ENCODE data around the gene YIF1B.
A peak's percentile ranks its signal among the peaks of the same experiment; 100 is the strongest.
"Not testable (repeated sequence)": the region's sequence is repeated elsewhere in the genome, so short reads cannot be mapped to it uniquely, and the experiment has no call there.

YIF1B gene

GRCh38 chr19:38346837-38347236, 31.1 kb upstream of the YIF1B start:
- no peak for DNase-seq (ENCODE audit: low read depth)

DNA sequence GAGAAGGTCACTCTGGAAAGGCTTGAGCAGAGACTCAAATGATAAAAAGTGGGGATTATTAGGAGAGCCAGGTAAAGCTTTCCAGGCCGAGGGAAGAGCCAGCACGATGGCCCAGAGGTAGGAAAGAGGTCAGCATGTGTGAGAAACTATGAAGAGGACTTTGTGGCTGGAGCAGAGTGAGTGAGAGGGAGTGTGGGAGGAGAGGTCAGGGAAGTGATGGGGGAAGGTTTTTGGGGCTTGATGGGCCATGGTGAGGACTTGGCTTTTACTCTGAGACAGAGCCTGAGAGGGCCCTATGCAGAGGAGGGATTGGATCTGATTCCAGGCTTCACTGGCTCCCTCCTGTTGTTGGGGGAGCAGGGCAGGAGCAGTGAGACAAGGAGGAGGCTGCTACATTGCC, 25.2 kb upstream of the YIF1B start:
- no peak overlapping the region for H3K4me3 ChIP-seq (ENCODE audit: low read depth, low read length)
- TF ChIP-seq, protein P1, sequence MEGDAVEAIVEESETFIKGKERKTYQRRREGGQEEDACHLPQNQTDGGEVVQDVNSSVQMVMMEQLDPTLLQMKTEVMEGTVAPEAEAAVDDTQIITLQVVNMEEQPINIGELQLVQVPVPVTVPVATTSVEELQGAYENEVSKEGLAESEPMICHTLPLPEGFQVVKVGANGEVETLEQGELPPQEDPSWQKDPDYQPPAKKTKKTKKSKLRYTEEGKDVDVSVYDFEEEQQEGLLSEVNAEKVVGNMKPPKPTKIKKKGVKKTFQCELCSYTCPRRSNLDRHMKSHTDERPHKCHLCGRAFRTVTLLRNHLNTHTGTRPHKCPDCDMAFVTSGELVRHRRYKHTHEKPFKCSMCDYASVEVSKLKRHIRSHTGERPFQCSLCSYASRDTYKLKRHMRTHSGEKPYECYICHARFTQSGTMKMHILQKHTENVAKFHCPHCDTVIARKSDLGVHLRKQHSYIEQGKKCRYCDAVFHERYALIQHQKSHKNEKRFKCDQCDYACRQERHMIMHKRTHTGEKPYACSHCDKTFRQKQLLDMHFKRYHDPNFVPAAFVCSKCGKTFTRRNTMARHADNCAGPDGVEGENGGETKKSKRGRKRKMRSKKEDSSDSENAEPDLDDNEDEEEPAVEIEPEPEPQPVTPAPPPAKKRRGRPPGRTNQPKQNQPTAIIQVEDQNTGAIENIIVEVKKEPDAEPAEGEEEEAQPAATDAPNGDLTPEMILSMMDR (IDR thresholded peaks at IDR 0.05; ENCODE audit: control insufficient read depth, extremely low read depth, insufficient read depth) = no peak
- DNase-seq (ENCODE audit: low read depth) = no peak

More at GRCh38 chr19:38346837-38347236, 31.1 kb upstream of the YIF1B start:
- no peak overlapping the region for H3K4me3 ChIP-seq (ENCODE audit: low read depth, low read length)
- TF ChIP-seq, protein P1 (IDR thresholded peaks at IDR 0.05; ENCODE audit: control insufficient read depth, extremely low read depth, insufficient read depth) = no peak

GRCh38 chr19:38339011-38339410, 23.3 kb upstream of the YIF1B start:
- H3K4me3 ChIP-seq (ENCODE audit: low read depth, low read length); DNase-seq (ENCODE audit: low read depth): not testable (repeated sequence)

GRCh38 chr19:38337360-38337653, 21.6 kb upstream of the YIF1B start:
- peak overlapping the region; percentile 87 for H3K4me3 ChIP-seq (ENCODE audit: low read depth, low read length)
- TF ChIP-seq, protein P1 (IDR thresholded peaks at IDR 0.05; ENCODE audit: control insufficient read depth, extremely low read depth, insufficient read depth) = no peak
- DNase-seq (ENCODE audit: low read depth) = no peak

DNA sequence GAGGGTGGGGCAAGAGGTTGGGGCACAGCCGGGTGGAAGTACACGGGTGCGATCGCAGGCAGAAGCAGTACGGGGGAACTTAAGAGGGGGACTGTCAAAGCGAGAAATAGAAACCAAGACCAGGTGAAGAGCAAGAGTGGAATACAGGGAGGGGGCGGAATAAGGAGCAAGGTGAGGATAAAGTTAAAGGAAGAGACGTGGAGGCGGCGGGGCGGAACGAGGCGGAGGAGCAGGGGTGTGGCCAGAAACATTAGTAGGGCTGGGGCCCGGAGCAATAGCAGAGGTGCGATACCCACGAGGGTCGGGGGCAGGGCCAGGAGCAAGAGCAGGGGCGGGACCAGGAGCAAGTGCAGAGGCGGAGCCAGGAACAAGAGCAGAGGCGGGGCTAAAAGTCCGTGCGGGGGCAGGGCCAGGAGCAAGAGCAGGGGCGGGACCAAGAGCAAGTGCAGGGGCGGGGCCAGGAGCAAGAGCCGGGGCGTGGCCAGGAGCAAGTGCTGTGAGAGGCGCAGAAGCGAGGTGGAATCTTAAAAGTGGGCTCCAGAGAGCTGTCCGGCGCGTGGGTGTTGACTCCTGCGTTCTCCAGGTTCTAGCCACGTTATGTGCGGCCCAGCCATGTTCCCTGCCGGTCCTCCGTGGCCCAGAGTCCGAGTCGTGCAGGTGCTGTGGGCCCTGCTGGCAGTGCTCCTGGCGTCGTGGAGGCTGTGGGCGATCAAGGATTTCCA, 21.1 kb upstream of the YIF1B start:
- peak; percentile 89 for DNase-seq (ENCODE audit: low read depth)
- H3K4me3 ChIP-seq (ENCODE audit: low read depth, low read length) = peak overlapping the region; percentile 87
- TF ChIP-seq, protein P1 (IDR thresholded peaks at IDR 0.05; ENCODE audit: control insufficient read depth, extremely low read depth, insufficient read depth) = no peak

GRCh38 chr19:38335949-38336637, 20.3 kb upstream of the YIF1B start:
- peak; percentile 85 for DNase-seq (ENCODE audit: low read depth)
- peak overlapping the region; percentile 87 for H3K4me3 ChIP-seq (ENCODE audit: low read depth, low read length)
- TF ChIP-seq, protein P1 (IDR thresholded peaks at IDR 0.05; ENCODE audit: control insufficient read depth, extremely low read depth, insufficient read depth) = no peak

GRCh38 chr19:38333245-38333644, 17.5 kb upstream of the YIF1B start:
- TF ChIP-seq, protein P1 (IDR thresholded peaks at IDR 0.05; ENCODE audit: control insufficient read depth, extremely low read depth, insufficient read depth) = no peak
- H3K4me3 ChIP-seq (ENCODE audit: low read depth, low read length) = no peak overlapping the region
- DNase-seq (ENCODE audit: low read depth) = no peak
